Measurements from ENCODE around the gene CNKSR2.

GRCh38 chrX:21503593-21503992 is 129.4 kb downstream of the CNKSR2 start:
- TF ChIP-seq CTCF (conservative IDR thresholded peaks at IDR 0.05; ENCODE audit: low read depth in 2 of 2) (no peak), ZNF462 (CRISPR knock-in tag; IDR thresholded peaks at IDR 0.05) (no peak), EZH2phosphoT487 (IDR thresholded peaks at IDR 0.05; ENCODE audit: unreplicated experiment) (no peak), POLR2AphosphoS5 (IDR thresholded peaks at IDR 0.05; ENCODE audit: low read depth) (no peak), STAT1 (IDR thresholded peaks at IDR 0.05; ENCODE audit: unreplicated experiment) (no peak), ZNF331 (CRISPR knock-in tag; IDR thresholded peaks at IDR 0.05; ENCODE audit: low read depth) (no peak), CREB1 (CRISPR knock-in tag; IDR thresholded peaks at IDR 0.05; ENCODE audit: low read depth) (no peak), EZH2 (IDR thresholded peaks at IDR 0.05; ENCODE audit: low read depth, unreplicated experiment) (no peak), REST (IDR thresholded peaks at IDR 0.05; ENCODE audit: unreplicated experiment) (no peak), NANOG (IDR thresholded peaks at IDR 0.05; ENCODE audit: borderline replicate concordance) (no peak), ETS1 (IDR thresholded peaks at IDR 0.05) (no peak)
